Globus pallidus (tissue), 1 donor: ENCODE results near the gene HLA-DRB1.
"Not testable (repeated sequence)": the region's sequence is repeated elsewhere in the genome, so short reads cannot be mapped to it uniquely, and the experiment has no call there.

Experiments used
- DNase-seq: peaks from one replicate; pipeline ENCODE4 v3.0.0-alpha.2; 2015; ENCODE audit warnings: low spot score

The HLA-DRB1 gene

DNA sequence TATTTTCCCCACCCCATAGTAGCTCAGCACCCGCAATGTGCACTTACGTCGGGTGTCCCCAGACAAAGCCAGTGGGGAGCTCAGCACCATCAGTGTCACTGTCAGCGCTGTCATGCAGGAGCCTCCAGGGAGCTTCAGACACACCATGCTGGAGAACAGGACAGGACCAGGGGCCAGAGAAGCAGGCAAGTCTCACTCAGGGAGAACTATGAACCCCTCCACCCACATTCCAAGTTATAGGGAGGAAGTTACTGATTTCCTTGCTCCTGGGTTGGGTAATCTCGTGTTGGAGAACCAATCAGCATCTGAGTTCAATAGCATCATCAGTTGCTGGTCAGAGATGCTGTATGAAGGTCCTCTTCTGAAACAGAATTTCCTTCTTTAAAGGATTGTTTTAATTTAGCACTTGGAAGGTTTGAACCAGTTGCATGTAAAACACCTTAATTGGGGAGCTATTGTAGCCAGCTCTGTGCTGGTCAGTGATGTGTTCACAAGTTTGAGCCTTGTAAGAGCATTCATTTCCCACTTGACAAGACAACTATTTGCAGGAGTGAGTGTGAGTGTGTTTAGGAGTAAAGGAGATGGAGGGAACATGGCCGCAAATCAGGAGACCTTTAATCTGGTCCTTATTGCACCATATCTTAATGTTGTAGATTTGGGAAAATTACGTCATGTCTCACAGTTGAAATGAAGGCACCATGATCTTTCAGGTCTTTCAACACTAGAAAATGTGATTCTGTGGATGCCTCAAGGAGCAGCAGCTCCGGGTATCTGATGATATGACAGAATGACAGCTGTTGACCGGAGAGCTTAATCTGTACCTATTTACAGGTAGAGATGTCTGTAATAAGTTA is at the start of gene HLA-DRB1:
TSS of gene HLA-DRB1 (minus strand) at position 253 of the 854 bp plus-strand sequence. CDS start at position 147, 106 bp downstream.
- DNase-seq, result peak; percentile 46

GRCh38 chr6:32638532-32639219 is 49.0 kb upstream of the HLA-DRB1 start:
- no peak for DNase-seq

GRCh38 chr6:32637883-32638282 is 48.2 kb upstream of the HLA-DRB1 start:
- DNase-seq, result no peak

- DNase-seq, result peak; percentile 45
These were observed 47.7 kb upstream of the HLA-DRB1 start, which contains the start of gene HLA-DQA1 for GRCh38 chr6:32637219-32637880. TSS of gene HLA-DQA1 (plus strand) at chr6:32637406. CDS start at chr6:32637459, 53 bp downstream.

GRCh38 chr6:32635526-32636123 is 46.0 kb upstream of the HLA-DRB1 start:
- DNase-seq, result no peak

GRCh38 chr6:32629793-32630192 is 40.1 kb upstream of the HLA-DRB1 start:
- not testable (repeated sequence) for DNase-seq

GRCh38 chr6:32627831-32628230 is 38.2 kb upstream of the HLA-DRB1 start:
- DNase-seq, result no peak

DNA sequence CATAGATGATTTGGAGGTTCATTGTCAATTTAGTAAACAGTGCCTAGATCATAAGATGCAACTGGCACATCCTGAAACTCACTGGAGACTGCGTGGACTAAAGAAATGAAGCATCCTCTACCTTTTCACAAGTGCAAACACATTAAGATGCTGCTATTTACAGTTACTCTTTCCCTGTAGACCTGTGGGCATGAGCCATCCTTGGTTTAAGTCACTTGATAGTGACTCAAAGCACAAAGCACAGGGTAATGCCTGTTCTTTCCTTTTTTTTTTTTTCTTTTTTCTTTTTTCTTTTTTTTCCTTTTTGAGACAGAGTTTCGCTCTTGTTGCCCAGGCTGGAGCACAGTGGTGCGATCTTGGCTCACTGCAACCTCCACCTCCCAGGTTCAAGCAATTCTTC is 37.6 kb upstream of the HLA-DRB1 start:
- DNase-seq, result no peak

GRCh38 chr6:32625137-32625536 is 35.5 kb upstream of the HLA-DRB1 start:
- no peak for DNase-seq

DNA sequence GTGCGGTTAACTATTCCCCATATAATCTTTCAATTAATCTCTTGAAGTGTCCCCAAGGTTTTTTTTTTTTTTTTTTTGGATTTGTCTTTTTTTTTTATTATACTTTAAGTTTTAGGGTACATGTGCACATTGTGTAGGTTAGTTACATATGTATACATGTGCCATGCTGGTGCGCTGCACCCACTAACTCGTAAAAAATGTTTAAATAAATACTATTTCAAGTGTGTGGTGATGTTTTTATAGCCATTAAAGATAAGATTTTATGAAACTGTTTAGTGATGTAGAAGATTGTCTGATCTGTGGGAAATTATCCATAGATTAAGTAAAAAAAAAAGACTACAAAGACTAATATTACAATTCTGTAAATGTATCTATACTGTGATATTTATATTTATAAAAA is 34.9 kb upstream of the HLA-DRB1 start:
- no peak for DNase-seq

DNA sequence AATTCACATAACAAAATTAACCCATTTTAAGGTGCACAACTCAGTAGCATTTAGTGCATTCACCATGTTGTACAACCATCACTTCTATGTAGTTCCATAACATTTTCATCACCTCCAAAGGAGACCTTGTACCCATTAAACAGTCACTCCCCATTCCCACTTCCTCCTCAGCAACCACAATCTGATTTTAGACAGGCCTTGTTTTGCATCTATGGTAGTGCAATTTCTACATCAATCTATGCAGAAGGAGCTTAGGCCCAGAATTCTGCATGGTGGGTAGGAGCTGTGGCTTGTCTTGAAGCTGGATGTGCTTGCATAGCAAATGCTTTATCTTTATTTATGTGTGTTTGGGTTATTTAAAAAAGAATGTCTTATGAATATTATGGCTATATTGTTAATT is 34.0 kb upstream of the HLA-DRB1 start:
- DNase-seq, result no peak

DNA sequence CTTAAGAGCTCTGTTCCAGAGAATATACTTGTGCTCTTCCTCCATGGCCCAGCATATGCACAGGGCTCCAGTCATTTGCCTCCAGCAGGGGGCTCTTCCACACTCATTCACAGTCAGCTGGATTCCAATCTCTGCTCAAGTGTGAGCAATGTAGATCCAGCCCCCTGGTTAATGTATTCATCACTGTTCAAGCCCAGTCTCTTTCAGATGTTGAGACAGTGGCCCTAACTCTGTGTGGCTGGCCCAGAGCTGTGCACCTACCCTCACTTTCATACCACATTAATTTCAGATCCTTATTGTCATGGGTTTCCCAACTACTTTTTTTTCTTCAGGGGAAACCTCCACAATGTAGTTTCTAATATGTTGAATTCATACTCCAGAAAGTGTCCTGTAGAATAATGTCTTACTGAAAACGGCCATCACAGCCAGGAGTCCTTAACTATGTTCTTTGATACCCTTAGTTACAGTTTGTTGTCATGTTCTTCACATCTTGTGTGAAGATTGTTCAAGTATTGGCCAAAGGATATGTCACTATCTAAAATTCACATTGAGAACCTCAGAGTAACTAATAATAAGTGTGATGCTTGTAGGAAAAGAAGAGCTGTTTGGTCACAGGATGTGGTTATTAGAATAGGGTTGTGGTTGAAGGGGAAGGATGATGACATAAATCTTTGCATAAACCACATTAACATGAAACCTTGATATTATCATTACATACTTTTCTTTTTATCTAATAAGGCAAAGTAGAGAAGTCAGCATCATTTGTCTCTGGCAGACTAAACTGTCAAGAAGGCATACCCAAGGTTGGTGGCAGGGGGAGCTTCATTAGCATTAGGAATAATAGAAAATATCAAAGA is 33.1 kb upstream of the HLA-DRB1 start:
- DNase-seq, result no peak

- DNase-seq, result no peak
These were observed 31.7 kb upstream of the HLA-DRB1 start for GRCh38 chr6:32621372-32621771.

GRCh38 chr6:32617751-32618150 is 28.1 kb upstream of the HLA-DRB1 start:
- DNase-seq, result no peak

- DNase-seq, result no peak
These were observed 26.4 kb upstream of the HLA-DRB1 start for GRCh38 chr6:32615885-32616532.

- no peak for DNase-seq
These were observed 24.9 kb upstream of the HLA-DRB1 start for GRCh38 chr6:32614366-32615081.

DNA sequence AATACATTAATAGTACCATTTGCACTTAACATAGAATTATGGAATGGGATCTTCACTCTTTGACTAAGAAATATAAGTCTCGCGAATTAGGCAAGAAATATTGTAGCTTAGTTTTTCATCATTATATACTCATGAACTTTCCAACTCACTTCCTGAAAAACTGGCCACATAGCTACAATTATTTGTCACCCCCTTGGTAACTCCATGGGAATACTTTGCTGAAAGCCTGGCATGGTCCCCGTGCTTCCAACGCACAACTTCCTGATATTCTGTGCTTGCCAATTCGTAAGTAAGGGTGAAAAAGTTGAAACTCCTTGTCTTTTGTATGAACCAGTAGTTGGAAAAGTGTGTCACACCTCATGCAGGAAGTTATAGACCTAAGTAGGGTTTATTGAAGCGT is 23.8 kb upstream of the HLA-DRB1 start:
- no peak for DNase-seq

GRCh38 chr6:32610682-32611296 is 21.1 kb upstream of the HLA-DRB1 start:
- DNase-seq, result no peak
